Hematopoietic multipotent progenitor cell treated with erythropoietin and hydrocortisone succinate and interleukin-3 and kit ligand, for 6 days (in vitro differentiated cells): ENCODE data around the gene LRP1-AS.
A peak's percentile ranks its signal among the peaks of the same experiment; 100 is the strongest.

ENCODE experiments used
- DNase-seq: peaks from one replicate; pipeline ENCODE4 v3.0.0-alpha.2; 2015

Gene LRP1-AS

GRCh38 chr12:57146961-57147944, at the start of gene LRP1-AS:
Gene LRP1-AS, minus strand, starts transcription at chr12:57147619.
- DNase-seq: no peak

DNA sequence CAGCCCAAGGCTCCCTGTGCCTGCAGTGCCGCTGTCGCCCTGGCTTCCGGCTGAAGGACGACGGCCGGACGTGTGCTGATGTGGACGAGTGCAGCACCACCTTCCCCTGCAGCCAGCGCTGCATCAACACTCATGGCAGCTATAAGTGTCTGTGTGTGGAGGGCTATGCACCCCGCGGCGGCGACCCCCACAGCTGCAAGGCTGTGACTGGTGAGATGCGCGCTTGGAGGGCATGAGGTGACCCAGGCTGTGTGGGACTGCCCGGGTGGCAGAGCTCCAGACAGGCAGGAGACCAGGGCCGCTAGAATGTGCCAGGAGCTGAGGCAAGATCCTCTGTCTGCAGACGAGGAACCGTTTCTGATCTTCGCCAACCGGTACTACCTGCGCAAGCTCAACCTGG, 49.5 kb upstream of the LRP1-AS start:
- no peak for DNase-seq

GRCh38 chr12:57196439-57196838, 49.0 kb upstream of the LRP1-AS start:
- DNase-seq: no peak

DNA sequence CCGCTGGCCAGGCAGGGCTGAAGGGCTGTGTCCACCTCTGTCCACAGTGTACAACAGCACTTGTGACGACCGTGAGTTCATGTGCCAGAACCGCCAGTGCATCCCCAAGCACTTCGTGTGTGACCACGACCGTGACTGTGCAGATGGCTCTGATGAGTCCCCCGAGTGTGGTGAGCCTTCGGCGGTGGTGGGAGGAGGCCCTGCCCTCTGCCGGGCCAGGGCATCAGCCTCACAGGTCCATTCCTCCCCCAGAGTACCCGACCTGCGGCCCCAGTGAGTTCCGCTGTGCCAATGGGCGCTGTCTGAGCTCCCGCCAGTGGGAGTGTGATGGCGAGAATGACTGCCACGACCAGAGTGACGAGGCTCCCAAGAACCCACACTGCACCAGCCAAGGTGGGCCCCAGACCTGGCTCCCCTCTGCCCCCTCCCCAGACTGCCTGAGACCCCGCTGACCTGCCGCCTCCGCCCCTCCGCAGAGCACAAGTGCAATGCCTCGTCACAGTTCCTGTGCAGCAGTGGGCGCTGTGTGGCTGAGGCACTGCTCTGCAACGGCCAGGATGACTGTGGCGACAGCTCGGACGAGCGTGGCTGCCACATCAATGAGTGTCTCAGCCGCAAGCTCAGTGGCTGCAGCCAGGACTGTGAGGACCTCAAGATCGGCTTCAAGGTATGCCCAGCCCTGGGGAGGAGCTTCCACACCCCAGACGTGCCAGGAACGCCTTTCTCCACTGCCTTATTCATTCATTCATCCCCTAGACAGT, 48.4 kb upstream of the LRP1-AS start:
- DNase-seq: no peak

- no peak for DNase-seq
These were observed 47.8 kb upstream of the LRP1-AS start for GRCh38 chr12:57195186-57195585.

DNA sequence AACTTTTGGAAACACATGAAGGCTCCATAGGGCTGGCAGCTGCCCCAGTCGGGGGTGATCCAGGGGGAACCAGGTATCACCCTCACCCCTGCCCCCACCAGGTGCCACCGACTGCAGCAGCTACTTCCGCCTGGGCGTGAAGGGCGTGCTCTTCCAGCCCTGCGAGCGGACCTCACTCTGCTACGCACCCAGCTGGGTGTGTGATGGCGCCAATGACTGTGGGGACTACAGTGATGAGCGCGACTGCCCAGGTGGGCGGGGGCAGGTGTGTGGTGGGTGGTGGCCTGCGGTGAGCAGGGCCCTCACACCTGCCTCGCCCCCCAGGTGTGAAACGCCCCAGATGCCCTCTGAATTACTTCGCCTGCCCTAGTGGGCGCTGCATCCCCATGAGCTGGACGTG, 46.8 kb upstream of the LRP1-AS start:
- DNase-seq: no peak

DNA sequence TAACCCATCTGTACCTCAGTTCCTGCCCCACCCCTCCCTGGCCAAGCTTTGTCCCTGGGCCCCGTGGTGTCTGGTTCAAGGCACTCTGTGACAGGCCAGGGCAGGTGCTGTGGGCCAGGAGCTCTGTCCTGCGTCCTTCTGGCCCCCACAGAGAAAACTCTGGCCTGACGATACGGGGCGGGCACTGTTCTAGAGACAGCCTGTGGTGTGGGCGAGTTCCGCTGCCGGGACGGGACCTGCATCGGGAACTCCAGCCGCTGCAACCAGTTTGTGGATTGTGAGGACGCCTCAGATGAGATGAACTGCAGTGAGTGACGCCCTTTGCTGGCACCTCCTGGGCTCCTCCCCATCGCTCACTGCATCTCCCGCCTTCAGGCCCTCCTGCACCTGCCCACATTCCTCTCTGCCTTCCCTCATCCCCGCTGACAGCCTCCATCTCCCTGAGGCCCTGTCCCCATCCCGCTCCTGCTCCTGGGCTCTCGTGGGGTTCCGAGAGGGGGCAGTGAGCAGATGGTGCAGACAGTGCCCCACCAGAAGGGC, 46.4 kb upstream of the LRP1-AS start:
- DNase-seq: no peak

- no peak for DNase-seq
These were observed 45.5 kb upstream of the LRP1-AS start for GRCh38 chr12:57192920-57193319.

GRCh38 chr12:57191410-57191809, 44.0 kb upstream of the LRP1-AS start:
- no peak for DNase-seq

- no peak for DNase-seq
These were observed 43.4 kb upstream of the LRP1-AS start for GRCh38 chr12:57190821-57191220.

DNA sequence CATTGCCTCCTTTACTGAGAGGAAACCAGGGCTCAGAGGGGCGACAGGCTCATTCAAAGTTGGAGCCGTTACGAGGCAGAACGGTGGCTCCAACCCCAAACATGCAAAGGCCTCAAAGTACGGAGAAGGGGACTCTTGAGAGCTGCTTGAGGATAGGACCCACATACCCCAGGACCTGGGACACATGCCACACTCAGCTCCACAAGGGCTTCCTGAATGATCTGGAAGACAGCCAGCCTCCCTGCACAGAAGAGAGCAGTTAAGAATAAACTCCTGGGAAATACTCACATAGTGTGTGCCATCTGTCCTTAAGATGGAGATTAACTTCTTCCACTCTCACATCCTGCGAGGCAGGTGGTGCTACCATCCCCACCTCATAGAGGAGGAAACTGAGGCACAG, 42.6 kb upstream of the LRP1-AS start:
- DNase-seq: peak; percentile 35

DNA sequence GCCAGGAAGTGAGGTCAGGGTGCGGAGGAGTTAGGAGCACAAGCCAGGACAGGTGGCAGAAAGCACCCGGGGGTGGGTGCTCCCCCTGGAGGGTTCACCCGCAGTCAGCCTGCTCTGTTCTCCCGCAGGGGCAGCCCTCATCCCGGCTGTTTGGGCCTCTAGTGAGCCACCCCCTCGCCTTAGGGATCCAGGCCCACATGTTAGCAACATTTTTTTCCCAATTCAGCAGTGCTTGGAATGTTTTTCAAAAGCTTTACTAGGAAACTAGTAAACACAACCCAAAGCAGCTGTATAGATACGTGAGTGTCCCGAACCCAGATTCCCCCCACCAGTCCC, 40.6 kb upstream of the LRP1-AS start:
- DNase-seq: no peak

- DNase-seq: no peak
These were observed 40.0 kb upstream of the LRP1-AS start for GRCh38 chr12:57187222-57188089.

DNA sequence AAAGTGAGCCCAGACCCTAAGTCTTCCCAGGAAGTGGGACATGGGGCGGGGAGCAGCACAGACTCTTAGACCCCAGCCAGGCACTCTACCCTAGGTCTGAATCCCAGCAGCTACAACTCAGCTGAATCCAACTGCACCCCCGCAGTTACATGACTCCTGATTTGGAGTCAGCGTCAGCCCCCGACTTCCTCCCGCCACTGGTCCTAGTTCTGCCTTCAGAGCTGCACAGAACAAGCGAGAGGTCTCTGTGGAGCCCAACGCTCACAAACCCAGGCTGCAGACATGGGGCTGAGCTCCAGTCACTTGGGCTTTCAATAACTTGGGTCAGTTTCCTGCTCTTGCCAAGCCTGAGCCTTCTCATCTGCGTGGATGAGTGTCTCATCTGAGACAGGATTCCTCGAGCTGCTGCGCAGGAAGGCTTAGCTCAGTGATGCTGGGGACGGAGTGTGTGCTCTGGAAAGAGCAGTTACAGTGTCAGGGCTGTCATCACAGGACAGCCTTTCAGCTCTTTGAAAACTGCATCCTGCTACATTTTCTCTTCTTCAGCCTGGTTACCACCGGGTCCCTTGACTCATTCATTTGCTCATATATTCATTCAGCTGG, 38.6 kb upstream of the LRP1-AS start:
- DNase-seq: no peak

- no peak for DNase-seq
These were observed 38.0 kb upstream of the LRP1-AS start for GRCh38 chr12:57185403-57185802.

DNA sequence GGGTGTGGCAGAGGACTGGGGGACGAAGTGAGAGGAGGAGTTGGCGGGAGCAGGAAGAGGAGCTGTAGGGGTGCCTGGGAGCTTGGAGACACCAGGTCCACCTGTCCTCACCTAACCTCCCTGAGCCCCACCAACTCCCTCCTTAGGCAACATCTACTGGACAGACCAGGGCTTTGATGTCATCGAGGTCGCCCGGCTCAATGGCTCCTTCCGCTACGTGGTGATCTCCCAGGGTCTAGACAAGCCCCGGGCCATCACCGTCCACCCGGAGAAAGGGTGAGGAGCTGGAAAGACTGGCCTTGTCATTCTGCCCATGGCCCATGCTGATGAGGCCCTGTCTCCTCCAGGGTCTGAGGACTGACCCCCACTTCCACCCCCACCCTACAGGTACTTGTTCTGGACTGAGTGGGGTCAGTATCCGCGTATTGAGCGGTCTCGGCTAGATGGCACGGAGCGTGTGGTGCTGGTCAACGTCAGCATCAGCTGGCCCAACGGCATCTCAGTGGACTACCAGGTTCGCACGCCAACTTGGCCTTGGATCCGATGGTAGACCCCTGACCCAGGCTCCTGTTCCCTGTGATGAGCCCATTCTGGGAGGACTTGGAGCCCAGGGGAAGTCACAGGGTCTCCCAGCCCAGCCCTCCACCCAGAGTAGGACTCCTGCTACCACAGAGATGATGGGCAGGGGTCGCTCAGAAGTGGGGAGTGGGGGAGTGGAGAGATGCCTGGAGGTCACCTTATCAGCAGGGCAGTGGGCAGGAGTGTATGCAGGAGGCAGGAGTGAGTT, 36.7 kb upstream of the LRP1-AS start:
- DNase-seq: no peak

- peak; percentile 84 for DNase-seq
These were observed 35.6 kb upstream of the LRP1-AS start for GRCh38 chr12:57182918-57183575.

GRCh38 chr12:57181561-57182155, 34.2 kb upstream of the LRP1-AS start:
- DNase-seq: no peak

- DNase-seq: no peak
These were observed 33.7 kb upstream of the LRP1-AS start for GRCh38 chr12:57181072-57181471.

- DNase-seq: no peak
These were observed 33.0 kb upstream of the LRP1-AS start for GRCh38 chr12:57180321-57180989.
